ENCODE results near the gene KCNIP1.

GRCh38 chr5:170509348-170509660 is 5.5 kb downstream of the KCNIP1 start:
- no peak for TF ChIP-seq POLR2AphosphoS5 (IDR thresholded peaks at IDR 0.05; ENCODE audit: borderline replicate concordance, low read depth, low read length)
- TF ChIP-seq EZH2 (IDR thresholded peaks at IDR 0.05) = no peak
- no peak for TF ChIP-seq FOXP2 (optimal IDR thresholded peaks at IDR 0.05; ENCODE audit: control extremely low read depth, extremely low read length, insufficient read depth)
